ENCODE measurements around the gene IFNLR1. TPM values are rescaled to one million over a fixed set of nuclear protein-coding genes. Genes with fewer than 3 reads are reported as not detected.

IFNLR1 gene
- total RNA-seq, 4 donors from 2014 or later, result 2.5 to 4.6 (median 3.5) TPM

DNA sequence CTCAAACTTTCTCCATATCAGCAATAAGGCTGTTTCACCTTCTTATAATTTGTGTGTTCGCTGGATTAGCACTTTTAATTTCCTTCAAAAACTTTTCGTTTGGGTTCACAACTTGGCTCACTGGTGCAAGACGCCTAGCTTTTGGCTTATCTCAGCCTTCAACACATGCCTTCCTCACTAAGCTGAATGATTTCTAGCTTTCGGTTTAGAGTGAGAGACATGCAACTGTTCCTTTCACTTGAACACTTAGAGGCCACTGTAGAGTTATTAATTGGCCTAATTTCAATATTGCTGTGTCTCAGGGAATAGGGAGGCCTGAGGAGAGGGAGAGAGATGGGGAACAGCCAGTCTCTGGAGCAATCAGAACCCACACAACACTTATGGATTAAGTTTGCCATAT, 41.2 kb upstream of the IFNLR1 start:
- no peak for DNase-seq
- 73 to 85% methylated on average over 4 of the region's 4 CpGs for WGBS, 2 donors

DNA sequence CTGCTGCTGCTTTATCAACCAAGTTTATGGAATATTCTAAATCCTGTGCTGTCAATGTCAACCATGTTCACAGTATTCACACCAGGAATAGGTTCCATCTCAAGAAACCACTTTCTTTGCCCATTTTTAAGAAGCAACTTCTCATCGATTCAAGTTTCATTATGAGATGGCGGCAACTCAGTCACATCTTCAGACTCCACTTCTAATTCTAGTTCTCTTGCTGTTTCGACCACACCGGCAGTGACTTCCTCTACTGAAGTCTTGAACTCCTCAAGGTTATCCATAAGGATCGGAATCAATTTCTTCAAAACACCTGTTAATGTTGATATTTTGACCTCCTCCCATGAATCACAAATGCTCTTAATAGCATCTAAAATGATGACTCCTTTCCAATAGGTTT, 39.7 kb upstream of the IFNLR1 start:
- Histone ChIP-seq H3K27me3 (no peaks in the 10 kb centered on the region), H3K27ac (no peak overlapping the region), H3K36me3 (no peaks in the 10 kb centered on the region), H3K4me1 (peaks cover 0 to 28% (median 6%) of the 10 kb centered on the region in 3 donors), H3K9me3 (no peaks in the 10 kb centered on the region), H3K4me3 (no peak overlapping the region)
- 79 to 81% methylated on average over 5 of the region's 5 CpGs for WGBS, 2 donors
- intact Hi-C loops (cut with DNase I), result no loop called here
- TF ChIP-seq, protein P1, sequence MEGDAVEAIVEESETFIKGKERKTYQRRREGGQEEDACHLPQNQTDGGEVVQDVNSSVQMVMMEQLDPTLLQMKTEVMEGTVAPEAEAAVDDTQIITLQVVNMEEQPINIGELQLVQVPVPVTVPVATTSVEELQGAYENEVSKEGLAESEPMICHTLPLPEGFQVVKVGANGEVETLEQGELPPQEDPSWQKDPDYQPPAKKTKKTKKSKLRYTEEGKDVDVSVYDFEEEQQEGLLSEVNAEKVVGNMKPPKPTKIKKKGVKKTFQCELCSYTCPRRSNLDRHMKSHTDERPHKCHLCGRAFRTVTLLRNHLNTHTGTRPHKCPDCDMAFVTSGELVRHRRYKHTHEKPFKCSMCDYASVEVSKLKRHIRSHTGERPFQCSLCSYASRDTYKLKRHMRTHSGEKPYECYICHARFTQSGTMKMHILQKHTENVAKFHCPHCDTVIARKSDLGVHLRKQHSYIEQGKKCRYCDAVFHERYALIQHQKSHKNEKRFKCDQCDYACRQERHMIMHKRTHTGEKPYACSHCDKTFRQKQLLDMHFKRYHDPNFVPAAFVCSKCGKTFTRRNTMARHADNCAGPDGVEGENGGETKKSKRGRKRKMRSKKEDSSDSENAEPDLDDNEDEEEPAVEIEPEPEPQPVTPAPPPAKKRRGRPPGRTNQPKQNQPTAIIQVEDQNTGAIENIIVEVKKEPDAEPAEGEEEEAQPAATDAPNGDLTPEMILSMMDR (IDR thresholded peaks at IDR 0.05), result no peak
- no peak for TF ChIP-seq POLR2A (IDR thresholded peaks at IDR 0.05)
- no peak for DNase-seq

More for the DNA sequence above, 41.2 kb upstream of the IFNLR1 start:
- Histone ChIP-seq H3K27me3 (no peaks in the 10 kb centered on the region), H3K27ac (no peak overlapping the region), H3K4me1 (peaks cover 0 to 17% (median 6%) of the 10 kb centered on the region in 3 donors), H3K36me3 (no peaks in the 10 kb centered on the region), H3K9me3 (no peaks in the 10 kb centered on the region), H3K4me3 (no peak overlapping the region)
- intact Hi-C loops (cut with DNase I), result no loop called here
- TF ChIP-seq, protein P1 (IDR thresholded peaks at IDR 0.05), result no peak
- no peak for TF ChIP-seq POLR2A (IDR thresholded peaks at IDR 0.05)

DNA sequence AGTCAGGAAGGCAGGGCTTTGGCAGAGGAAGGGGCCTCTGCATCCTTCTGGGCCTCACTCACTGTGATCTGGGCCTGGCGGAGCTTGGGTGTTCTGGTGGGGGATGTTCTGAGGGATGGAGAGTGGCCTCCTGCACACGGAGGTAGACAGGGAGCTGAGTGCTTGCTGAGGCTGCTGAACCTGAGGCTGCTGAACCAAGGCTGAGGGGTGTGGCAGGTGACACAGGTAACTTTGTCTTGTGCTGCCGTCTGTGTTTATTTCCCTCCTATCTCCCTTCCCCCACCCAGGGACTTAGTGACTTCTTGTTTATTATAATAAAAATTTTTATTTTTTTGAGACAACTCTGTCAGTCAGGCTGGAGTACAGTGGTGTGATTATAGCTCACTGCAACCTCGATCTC, 37.7 kb upstream of the IFNLR1 start:
- TF ChIP-seq POLR2A (IDR thresholded peaks at IDR 0.05), result no peak
- TF ChIP-seq, protein P1 (IDR thresholded peaks at IDR 0.05), result no peak
- Histone ChIP-seq H3K27me3 (peaks cover 0 to 10% (median 0%) of the 10 kb centered on the region in 4 donors), H3K36me3 (no peaks in the 10 kb centered on the region), H3K4me1 (peaks cover 0 to 25% (median 0%) of the 10 kb centered on the region in 3 donors), H3K27ac (no peak overlapping the region), H3K9me3 (no peaks in the 10 kb centered on the region), H3K4me3 (no peak overlapping the region)
- intact Hi-C loops (cut with DNase I), result no loop called here
- no peak for DNase-seq
- 88 to 90% methylated on average over 4 of the region's 4 CpGs for WGBS, 2 donors

DNA sequence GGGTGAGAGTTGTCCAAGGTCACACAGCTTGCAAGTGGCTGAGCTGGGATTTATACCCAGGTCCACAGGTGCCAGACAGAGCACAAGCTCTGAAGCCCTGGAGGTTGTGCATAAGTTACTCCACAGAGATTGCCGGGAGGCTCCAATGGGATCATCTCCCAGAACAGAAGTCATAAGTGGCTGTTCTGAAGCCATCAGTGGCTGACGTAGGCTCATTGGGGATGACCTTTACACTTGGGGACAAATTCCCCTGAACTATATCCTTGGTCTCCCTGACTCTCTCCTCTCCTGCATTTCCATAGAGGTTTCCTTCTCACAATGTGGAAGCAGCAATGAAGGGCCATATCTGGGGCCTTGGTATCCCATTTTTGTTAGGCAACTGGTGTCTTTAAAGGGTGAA, 37.0 kb upstream of the IFNLR1 start:
- H3K36me3 ChIP-seq, result no peaks in the 10 kb centered on the region
- 93 to 100% methylated on average over 1 to 2 of the region's 2 CpGs for WGBS, 2 donors
- no peak for DNase-seq
- peaks cover 0 to 25% (median 0%) of the 10 kb centered on the region in 3 donors for H3K4me1 ChIP-seq
- no peak overlapping the region for H3K4me3 ChIP-seq
- H3K9me3 ChIP-seq, result no peaks in the 10 kb centered on the region
- H3K27me3 ChIP-seq, result peaks cover 0 to 10% (median 0%) of the 10 kb centered on the region in 4 donors
- no peak overlapping the region for H3K27ac ChIP-seq
- no peak for TF ChIP-seq POLR2A (IDR thresholded peaks at IDR 0.05)
- TF ChIP-seq, protein P1 (IDR thresholded peaks at IDR 0.05), result no peak
- intact Hi-C loops (cut with DNase I), result no loop called here

DNA sequence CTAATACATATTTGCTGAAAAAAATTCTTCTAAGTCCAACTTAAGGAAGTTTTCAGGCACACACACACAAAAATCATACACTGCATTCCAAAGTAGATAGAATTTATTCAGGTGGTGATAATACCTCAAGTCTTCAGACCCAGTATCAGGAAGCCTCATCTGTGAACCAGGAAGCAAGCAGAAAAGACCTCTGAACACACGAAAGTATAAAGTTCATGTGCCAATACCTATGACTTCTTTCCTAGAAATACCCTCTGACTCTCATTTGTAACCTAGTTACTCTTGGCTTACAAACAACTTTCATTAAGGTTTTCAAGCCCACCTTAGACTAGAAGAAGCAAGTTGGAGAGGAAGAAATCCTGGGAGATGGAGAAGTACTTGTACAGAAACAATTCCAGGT, 35.7 kb upstream of the IFNLR1 start:
- H3K36me3 ChIP-seq, result no peaks in the 10 kb centered on the region
- no peaks in the 10 kb centered on the region for H3K9me3 ChIP-seq
- peaks cover 0 to 32% (median 0%) of the 10 kb centered on the region in 3 donors for H3K4me1 ChIP-seq
- intact Hi-C loops (cut with DNase I), result no loop called here
- H3K27ac ChIP-seq, result peak overlapping the region in 2 of 4 donors; percentile 60 to 69
- TF ChIP-seq, protein P1 (IDR thresholded peaks at IDR 0.05), result no peak
- no peak for TF ChIP-seq POLR2A (IDR thresholded peaks at IDR 0.05)
- 46 to 63% methylated on average over 1 of the region's 1 CpG for WGBS, 2 donors
- H3K27me3 ChIP-seq, result peaks cover 0 to 21% (median 0%) of the 10 kb centered on the region in 4 donors
- H3K4me3 ChIP-seq, result no peak overlapping the region
- no peak for DNase-seq

Measured in esophagus squamous epithelium (tissue), 5 donors.